ENCODE results near the gene SAMD9L.

SAMD9L gene

DNA sequence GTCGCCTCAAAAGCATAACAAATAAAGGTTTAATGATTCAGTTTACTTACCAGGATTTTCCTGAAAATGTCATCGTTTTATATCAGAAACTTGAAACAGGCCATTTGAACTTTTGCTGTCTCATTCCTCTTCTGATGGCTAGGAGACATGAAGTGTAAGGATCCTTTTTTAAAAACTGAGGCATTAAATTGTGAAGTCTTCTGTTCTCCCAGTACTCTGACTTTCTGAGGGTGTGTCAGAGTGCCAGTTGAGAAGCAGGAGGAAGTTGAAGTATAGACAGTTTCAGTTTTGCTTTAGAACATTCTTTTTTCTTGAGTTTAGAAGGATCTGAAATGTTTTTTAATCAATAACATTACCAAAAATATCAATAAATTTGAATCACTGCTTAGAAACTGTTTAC lies at the start of gene SAMD9L:
TSS of gene SAMD9L (minus strand) at position 242 of the 400 bp plus-strand sequence. CDS start 12,414 bp downstream, outside the sequence.
- H3K27ac ChIP-seq = no peak within 1 kb of the TSS
- no peak for TF ChIP-seq CTCF (conservative IDR thresholded peaks at IDR 0.05)

GRCh38 chr7:93196336-93196735 lies 48.2 kb upstream of the SAMD9L start:
- TF ChIP-seq CTCF (conservative IDR thresholded peaks at IDR 0.05) = no peak
- H3K27ac ChIP-seq = peak overlapping the region; percentile 40

GRCh38 chr7:93194386-93194785 lies 46.2 kb upstream of the SAMD9L start:
- no peak overlapping the region for H3K27ac ChIP-seq
- no peak for TF ChIP-seq CTCF (conservative IDR thresholded peaks at IDR 0.05)

DNA sequence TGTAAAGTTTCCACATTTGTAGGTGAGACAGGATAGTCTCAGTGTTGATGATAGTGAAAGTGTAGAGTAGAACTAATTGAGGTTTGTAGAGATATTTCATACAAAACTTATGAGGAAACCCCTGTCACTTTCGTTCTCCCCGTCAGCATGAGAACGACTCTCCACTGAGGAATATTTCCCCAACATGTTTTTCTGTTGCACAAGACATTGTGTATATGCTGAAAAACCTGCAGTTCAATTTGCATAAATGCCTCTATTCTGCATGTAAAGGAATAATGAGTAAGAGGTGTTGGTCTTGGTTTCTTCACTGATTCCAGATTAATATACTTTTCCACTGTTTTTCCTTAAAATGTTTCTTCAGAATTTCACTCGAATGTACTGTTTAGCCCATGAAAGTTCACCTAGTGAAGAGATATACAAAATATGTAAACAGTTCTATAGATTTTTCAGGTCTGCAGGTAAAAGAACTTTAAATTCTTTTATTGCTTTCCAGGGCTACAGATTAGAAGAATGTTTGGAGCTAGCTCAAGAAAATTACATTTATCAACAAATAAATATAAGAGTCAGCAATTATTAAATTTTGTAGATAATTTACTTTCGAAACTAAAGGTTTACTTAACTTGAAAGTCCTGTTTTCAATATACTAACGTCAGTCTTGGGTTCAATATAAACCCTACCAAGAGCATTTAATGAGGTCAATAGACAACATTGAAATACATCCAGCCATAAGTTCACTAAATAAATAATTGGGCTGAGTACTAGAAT lies 40.9 kb upstream of the SAMD9L start:
- no peak for TF ChIP-seq CTCF (conservative IDR thresholded peaks at IDR 0.05)
- peak overlapping the region; percentile 58 for H3K27ac ChIP-seq

GRCh38 chr7:93185303-93186027 lies 37.3 kb upstream of the SAMD9L start:
- no peak overlapping the region for H3K27ac ChIP-seq
- TF ChIP-seq CTCF (conservative IDR thresholded peaks at IDR 0.05) = no peak

- TF ChIP-seq CTCF (conservative IDR thresholded peaks at IDR 0.05) = no peak
- peak overlapping the region; percentile 4; the same call in 1 of the 2 replicates for H3K27ac ChIP-seq
Observed at GRCh38 chr7:93179173-93179572, 31.0 kb upstream of the SAMD9L start.

DNA sequence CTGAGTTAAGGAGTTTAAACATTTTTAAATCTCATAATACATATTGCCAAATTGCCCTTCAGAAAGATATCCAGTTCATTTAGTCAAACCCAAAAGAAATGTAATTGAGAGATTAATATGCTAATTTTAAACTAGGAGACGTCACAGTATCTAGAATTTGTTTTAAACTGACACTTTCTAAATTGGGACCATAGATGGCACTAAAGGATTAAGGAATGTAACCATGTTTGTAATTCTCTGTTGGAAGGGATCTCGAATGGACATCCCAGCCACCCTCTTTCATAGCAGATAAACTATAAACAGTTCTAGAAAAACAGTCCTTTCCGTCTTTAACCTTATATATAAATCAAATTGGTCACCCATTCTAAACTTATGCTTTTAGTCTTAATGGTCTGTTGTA lies 30.0 kb upstream of the SAMD9L start:
- peak; percentile 80 for TF ChIP-seq CTCF (conservative IDR thresholded peaks at IDR 0.05)
- H3K27ac ChIP-seq = no peak overlapping the region

Data from VCaP (cell line).